DND-41 (cell line): ENCODE results near the gene SUDS3.

ENCODE experiments used
- EZH2 ChIP-seq: IDR thresholded peaks from 3 replicates; pipeline ENCODE4 v1.6.1; 2012; ENCODE audit warnings: borderline replicate concordance, low read depth, mild to moderate bottlenecking, moderate library complexity, low read length, inconsistent platforms; ENCODE audit not compliant: severe bottlenecking
- TF ChIP-seq, protein P1 (sequence below): IDR thresholded peaks from 2 replicates; pipeline ENCODE4 v1.5.1; 2012; ENCODE audit warnings: borderline replicate concordance, low read length, moderate library complexity, mild to moderate bottlenecking; ENCODE audit not compliant: poor library complexity, severe bottlenecking; ENCODE audit errors: extremely low read depth

DNA sequence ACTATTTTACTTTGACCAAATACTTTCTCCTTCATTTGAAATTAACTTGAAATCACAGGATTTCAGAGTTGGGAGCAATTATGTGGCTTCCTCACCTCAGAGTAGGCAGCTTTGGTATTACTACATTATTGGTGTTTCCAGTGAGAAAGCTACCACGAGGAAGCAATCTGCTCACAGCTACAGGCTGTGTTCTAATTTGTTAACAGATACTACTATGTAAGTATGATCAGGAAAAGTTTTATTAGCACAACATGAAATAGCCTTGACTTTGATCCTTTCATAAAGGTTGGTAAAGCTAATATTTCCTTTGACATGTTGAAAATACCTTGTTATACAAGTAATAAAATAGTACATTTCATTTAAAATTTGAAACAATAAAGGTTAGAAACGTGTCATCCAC is 34.3 kb upstream of the SUDS3 start:
- TF ChIP-seq, protein P1, sequence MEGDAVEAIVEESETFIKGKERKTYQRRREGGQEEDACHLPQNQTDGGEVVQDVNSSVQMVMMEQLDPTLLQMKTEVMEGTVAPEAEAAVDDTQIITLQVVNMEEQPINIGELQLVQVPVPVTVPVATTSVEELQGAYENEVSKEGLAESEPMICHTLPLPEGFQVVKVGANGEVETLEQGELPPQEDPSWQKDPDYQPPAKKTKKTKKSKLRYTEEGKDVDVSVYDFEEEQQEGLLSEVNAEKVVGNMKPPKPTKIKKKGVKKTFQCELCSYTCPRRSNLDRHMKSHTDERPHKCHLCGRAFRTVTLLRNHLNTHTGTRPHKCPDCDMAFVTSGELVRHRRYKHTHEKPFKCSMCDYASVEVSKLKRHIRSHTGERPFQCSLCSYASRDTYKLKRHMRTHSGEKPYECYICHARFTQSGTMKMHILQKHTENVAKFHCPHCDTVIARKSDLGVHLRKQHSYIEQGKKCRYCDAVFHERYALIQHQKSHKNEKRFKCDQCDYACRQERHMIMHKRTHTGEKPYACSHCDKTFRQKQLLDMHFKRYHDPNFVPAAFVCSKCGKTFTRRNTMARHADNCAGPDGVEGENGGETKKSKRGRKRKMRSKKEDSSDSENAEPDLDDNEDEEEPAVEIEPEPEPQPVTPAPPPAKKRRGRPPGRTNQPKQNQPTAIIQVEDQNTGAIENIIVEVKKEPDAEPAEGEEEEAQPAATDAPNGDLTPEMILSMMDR = no peak
- TF ChIP-seq EZH2 = no peak
